ENCODE results near the gene HNRNPLL.

Gene HNRNPLL

DNA sequence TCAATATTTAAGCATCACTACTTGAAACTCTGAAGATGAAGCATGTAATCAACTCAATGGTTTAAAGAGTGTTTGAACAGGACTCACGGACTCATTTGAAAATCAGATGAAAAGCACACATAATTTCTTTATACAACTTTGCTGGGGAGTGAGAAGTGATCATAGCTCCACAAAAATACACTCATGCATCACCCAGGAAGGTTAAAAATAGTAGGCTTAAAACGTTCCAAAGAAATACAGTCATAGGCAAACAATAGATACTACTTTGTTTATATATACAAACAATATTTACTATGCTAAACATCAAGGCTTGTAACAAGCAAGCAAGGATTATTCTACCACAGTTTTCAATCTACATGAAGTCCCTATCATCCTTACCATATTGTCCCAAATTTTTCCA is 11.6 kb downstream of the HNRNPLL start:
- no peak for DNase-seq

GRCh38 chr2:38590053-38590452 is 12.7 kb downstream of the HNRNPLL start:
- no peak for DNase-seq

DNA sequence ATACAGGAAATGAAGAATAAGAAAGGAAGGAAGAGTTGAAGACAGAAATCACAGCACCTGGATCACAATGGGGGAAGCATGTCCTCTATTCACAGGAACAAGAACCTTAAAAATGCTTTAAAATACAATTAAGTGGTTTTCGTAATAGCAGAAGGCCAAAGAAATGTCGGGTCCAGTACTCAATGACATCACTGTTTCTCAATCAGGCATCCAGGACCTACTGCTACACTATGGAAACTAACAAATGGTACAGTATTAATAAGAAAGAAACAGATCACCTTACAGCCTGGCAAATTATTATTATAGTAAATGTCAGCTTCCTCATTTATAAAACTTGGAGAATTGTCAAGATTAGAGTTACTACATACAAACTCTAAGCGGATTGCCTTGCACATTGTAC is 15.8 kb downstream of the HNRNPLL start:
- no peak for DNase-seq

DNA sequence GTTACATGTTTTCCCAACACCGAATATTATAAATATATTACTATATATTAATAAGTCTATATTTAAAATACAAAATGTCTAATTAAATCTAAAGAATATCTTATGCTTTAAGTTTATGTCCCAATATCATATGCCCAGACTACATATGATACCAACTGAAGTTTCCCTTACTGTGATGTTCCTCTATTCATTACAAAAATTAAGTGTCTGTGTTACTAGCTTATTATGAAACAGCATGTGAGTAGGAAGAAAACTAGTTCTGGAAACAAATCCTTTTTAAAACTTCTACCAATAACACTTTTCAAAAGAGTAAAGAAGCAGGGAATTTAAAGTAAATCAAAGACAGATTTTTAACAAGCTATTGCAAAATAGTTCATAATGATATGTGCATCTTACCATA is 17.8 kb downstream of the HNRNPLL start:
- DNase-seq = no peak

DNA sequence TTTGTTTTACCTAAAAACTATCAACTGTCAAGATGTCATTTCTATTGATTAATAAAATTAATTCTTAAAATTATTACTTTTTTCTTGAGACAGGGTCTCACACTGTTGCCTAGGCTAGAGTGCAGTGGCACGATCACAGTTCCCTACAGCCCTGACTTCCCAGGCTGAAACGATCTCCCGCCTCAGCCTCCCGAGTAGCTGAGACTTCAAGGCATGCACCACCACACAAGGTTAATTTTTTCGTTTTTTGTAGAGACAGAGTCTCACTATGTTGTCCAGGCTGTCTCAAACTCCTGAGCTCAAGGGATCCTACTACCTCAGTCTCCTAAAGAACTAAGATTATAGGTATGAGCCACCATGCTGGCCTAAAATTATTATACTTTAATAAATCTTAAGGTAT is 18.7 kb downstream of the HNRNPLL start:
- DNase-seq = no peak

DNA sequence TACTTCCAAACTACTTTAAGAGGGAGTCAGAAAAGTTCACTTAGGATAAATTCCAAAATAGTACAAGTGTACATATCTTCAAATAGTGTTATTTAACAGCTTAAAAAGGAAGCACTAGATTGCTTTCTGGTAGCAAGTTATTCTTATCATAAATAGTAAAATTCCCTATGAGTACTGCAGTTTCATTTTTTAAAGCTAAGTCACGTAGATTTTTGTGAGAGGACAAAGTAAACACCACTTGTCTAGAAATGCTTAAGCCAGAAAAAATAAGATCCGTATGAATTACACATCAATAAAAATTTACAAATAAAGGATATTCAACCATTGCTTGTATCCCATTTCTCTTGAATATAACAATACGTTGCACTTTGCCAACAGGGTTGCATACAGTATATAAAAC is 19.2 kb downstream of the HNRNPLL start:
- DNase-seq = no peak

GRCh38 chr2:38581193-38582147 is 21.3 kb downstream of the HNRNPLL start:
- DNase-seq = peak; percentile 56 to 67

DNA sequence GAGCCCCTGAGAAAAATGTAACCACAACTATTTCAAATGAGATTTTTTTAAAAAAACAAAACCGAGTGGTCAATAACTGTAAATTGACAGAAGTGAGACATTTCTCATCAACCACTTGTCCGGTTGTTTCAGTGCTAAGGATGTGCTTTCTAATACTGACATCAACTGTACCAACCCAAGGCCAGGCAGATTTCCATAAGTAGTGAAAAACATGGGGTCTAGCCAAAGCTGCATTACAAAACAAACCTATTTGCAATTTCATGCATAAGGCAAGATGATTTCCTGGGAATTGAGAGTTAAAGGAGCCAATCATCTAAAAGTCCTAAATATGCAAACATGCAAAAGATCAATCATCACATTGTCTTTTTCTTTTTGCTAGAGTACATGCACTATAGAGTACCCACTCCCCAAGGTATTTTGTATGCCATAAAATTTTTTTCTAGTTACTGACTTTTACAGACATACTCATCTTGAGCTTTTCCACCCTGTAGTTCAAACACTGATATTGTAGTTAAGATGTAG is 22.6 kb downstream of the HNRNPLL start:
- no peak for DNase-seq

GRCh38 chr2:38578832-38579231 is 23.9 kb downstream of the HNRNPLL start:
- no peak for DNase-seq

- DNase-seq = no peak
Observed at GRCh38 chr2:38574278-38574677, 28.4 kb downstream of the HNRNPLL start.

GRCh38 chr2:38572167-38572566 is 30.6 kb downstream of the HNRNPLL start:
- DNase-seq = no peak

- DNase-seq = no peak
Observed at GRCh38 chr2:38571193-38571592, 31.5 kb downstream of the HNRNPLL start.

GRCh38 chr2:38568724-38569436 is 33.8 kb downstream of the HNRNPLL start:
- DNase-seq = no peak

DNA sequence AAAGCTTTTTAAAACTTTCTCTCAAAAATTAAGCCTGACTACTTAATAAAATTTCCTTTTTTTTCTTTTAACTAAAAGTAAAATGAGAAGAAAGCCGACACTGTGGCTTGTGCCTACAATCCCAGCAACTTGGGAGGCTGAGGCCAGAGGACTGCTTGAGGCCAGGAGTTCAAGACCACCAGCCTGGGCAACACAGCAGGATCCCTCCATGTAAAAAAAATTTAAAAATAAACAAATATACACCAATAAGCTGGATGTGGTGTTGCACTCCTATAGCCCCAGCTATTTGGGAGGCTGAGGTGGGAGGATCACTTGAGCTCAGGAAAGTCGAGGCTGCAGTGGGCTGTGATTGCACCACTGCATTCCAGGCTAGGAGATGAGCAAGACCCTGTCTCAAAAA is 37.4 kb downstream of the HNRNPLL start:
- no peak for DNase-seq

DNA sequence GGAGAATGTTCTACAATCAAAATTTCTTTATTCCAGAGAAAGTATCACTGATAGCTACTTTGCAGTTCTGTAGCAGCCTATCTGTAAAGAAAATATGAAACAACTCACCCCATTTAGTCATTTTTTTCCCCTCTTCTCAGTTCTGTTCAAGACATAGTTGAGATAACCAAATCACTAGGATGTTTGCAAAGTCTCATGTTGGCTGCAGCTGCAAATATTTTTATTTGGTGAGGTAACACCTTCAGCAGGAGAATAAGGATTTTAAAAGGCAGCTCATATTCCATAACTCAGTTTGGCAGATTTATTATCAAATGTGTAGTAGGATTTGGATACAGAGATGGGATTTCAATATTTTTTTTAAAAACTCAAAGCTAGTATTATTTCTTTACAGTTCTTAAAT is 41.0 kb downstream of the HNRNPLL start:
- no peak for DNase-seq

GRCh38 chr2:38560092-38560491 is 42.6 kb downstream of the HNRNPLL start:
- no peak for DNase-seq

DNA sequence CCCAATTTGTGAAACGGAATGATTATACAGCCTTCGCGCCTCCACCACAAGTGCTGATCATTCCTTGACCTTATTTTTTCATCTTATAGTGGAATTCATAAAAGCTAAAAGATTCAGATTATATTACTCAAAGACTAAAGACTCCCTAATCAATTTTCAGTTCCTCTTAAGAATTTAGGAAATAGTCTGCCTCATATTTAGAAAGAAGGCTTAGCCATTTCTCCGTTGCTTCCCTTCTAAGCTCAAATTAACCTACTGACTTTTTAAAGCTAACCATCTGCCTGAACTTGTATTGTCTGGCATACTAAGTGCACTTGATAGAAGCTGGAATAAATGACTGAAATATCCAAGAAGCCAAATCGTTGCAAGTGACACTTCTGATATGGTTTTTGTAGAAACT is 44.7 kb downstream of the HNRNPLL start:
- DNase-seq = no peak

DNA sequence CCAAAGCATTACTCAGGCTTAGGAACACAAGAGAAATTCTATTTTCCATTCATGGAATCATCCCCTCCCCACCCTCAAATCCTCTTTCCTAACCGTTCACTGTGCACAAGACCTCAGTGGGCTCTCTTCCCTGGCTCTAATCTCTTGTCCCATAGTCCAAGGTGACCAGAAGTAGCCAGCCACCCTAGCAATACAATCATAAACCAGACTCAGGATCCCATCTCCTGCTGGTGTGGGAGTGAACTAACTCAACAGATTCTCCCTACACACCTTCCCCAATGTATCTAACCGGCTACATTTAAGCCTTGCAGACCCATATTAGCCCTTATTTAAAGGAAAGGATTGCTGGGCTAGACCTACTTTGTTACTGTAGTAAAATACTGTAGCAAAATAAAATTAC is 45.5 kb downstream of the HNRNPLL start:
- no peak for DNase-seq

DNA sequence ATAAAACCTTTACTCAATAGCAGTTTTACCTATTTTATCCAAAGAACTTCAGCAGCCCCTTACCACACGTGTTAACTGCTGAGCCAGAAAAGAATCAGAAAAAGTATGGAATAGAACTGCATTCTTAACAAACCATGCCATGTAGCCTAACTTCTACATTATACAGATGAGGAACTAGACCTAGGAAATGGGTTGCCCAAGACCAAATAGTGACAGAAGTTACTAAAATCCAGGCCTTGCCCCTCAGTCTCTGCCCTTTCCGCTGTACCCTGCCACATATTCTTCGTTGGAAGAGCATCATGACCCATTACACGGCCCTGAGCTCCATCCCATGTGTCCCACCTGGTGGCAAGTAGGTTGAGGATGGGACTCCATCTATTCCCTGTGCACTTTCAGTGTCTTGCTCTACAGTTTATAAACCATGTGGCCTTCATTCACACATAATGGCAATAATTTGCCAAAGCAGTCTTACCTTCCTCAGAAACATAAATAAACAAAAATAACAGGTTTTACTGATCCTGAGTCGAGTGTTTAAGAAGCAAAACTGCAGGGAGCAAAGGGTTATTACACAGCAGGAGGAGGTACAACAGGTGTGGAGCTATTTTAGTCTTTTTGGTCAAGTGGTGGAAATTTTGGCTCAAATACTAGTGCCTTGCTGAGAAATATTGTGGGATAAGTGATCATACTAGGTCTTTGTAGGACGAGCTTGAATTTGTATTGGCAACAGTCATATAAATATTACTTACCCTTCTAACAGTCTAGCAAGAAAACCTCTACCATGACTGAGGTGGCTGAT is 46.5 kb downstream of the HNRNPLL start:
- no peak for DNase-seq

- peak in 1 of 2 experiments; percentile 14 for DNase-seq
Observed at GRCh38 chr2:38554973-38555595, 47.6 kb downstream of the HNRNPLL start.

DNA sequence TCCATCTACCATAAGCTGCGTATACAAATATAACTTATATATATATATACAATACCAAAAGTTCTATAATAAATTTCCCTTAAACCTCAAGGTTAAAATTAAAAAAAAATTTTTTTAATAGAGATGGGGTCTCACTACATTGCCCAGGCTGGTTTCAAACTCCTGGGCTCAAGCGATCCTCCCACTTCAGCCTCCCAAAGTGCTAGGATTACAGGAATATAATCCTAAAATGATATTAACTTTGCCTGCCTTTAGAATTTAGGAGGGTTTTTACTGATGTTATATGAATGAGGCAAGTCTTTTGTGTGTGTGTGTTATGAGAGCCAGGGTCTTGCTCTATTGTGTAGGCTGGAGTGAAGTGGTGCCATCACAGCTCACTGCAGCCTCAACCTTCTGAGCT is 49.2 kb downstream of the HNRNPLL start:
- DNase-seq = no peak

GRCh38 chr2:38552259-38552658 is 50.5 kb downstream of the HNRNPLL start:
- no peak for DNase-seq

DNA sequence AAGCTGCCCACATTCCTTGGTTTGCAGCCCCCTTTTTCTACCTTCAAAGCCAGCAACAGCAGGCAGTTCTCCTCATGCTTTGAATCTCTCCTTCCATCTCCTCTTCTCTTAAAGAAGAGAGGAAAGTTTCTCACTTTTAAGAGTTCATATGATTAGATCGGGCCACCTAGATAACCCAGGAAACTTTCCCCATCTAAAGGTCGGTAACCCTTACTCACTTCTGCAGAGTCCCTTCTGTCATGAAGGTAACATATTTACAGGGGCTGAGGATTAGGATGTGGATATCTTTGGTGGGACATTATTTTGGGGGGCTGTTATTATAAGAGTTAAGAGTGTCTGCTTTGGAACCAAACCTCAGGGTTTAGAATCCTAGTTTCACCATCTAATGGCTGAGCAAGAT is 51.0 kb downstream of the HNRNPLL start:
- DNase-seq = no peak
